ENCODE data around the gene PPM1L. TPM values are rescaled to one million over a fixed set of nuclear protein-coding genes. Genes with fewer than 3 reads are reported as not detected.

The PPM1L gene
- total RNA-seq, 1 experiment from 2014 or later, result 13.2 TPM

- intact Hi-C loops (cut with micrococcal nuclease), result no loop called here
- H3K4me3 ChIP-seq (replicated peaks in 1 of 2; ENCODE audit: low read depth in 1 of 2, low read length in 2 of 2), result no peak overlapping the region
- no peaks in the 10 kb centered on the region for H3K27me3 ChIP-seq (ENCODE audit: insufficient read depth, low read length)
- H3K36me3 ChIP-seq (ENCODE audit: control insufficient read depth in 1 of 2, insufficient read depth in 2 of 2, low read length in 2 of 2), result no peaks in the 10 kb centered on the region
- H3K4me1 ChIP-seq (ENCODE audit: control insufficient read depth in 1 of 2, insufficient read depth in 2 of 2, low read length in 2 of 2), result no peaks in the 10 kb centered on the region
- CTCF ChIA-PET, result no interaction called here
- no peaks in the 10 kb centered on the region for H3K9me2 ChIP-seq (ENCODE audit: insufficient read depth)
- H3K9me3 ChIP-seq (ENCODE audit: control insufficient read depth in 1 of 2, insufficient read depth in 1 of 2, low read depth in 1 of 2, low read length in 2 of 2), result no peaks in the 10 kb centered on the region
- TF ChIP-seq ATF3 (IDR thresholded peaks at IDR 0.05) (no peak), SP1 (IDR thresholded peaks at IDR 0.05; ENCODE audit: low read depth) (no peak), ZFX (IDR thresholded peaks at IDR 0.05) (no peak), POLR2A (IDR thresholded peaks at IDR 0.05; ENCODE audit: borderline replicate concordance, extremely low read depth, insufficient read depth, insufficient read length) (no peak), EZH2phosphoT487 (IDR thresholded peaks at IDR 0.05; ENCODE audit: borderline replicate concordance) (no peak), SIN3A (IDR thresholded peaks at IDR 0.05; ENCODE audit: low read depth) (no peak)
- no peaks in the 10 kb centered on the region for H3K79me2 ChIP-seq (ENCODE audit: insufficient read depth, low read length)
- no peak for DNase-seq (ENCODE audit: low read depth, low spot score)
- ATAC-seq, result no peak
- H3K4me2 ChIP-seq (ENCODE audit: low read length), result no peak overlapping the region
- H3K27ac ChIP-seq (ENCODE audit: low read depth, low read length), result no peak overlapping the region
- no TSS peak for BruUV-seq (replicated peaks)
- no peak overlapping the region for H3K9ac ChIP-seq (ENCODE audit: low read length)
- RAD21 ChIA-PET (ENCODE audit: low non-redundant PET in 1 of 2, low total read pairs in 2 of 2, uncharacterized antibody in 2 of 2, unreplicated experiment in 2 of 2), result no interaction called here
- POLR2A ChIA-PET, result no interaction called here
- no peaks in the 10 kb centered on the region for H4K20me1 ChIP-seq (ENCODE audit: insufficient read depth)
- no peak overlapping the region for H2AFZ ChIP-seq (ENCODE audit: low read depth, low read length, poor library complexity, severe bottlenecking)
These were observed 328.2 kb downstream of the PPM1L start for GRCh38 chr3:161084277-161084676.

GRCh38 chr3:161093895-161094294 lies 337.9 kb downstream of the PPM1L start:
- Histone ChIP-seq H3K27ac (ENCODE audit: low read depth, low read length) (no peak overlapping the region), H3K4me2 (ENCODE audit: low read length) (no peak overlapping the region), H3K79me2 (ENCODE audit: insufficient read depth, low read length) (no peaks in the 10 kb centered on the region), H2AFZ (ENCODE audit: low read depth, low read length, poor library complexity, severe bottlenecking) (no peak overlapping the region), H4K20me1 (ENCODE audit: insufficient read depth) (no peaks in the 10 kb centered on the region), H3K9me3 (ENCODE audit: control insufficient read depth in 1 of 2, insufficient read depth in 1 of 2, low read depth in 1 of 2, low read length in 2 of 2) (no peaks in the 10 kb centered on the region), H3K9me2 (ENCODE audit: insufficient read depth) (no peaks in the 10 kb centered on the region), H3K4me3 (replicated peaks in 1 of 2; ENCODE audit: low read depth in 1 of 2, low read length in 2 of 2) (no peak overlapping the region), H3K9ac (ENCODE audit: low read length) (no peak overlapping the region), H3K27me3 (ENCODE audit: insufficient read depth, low read length) (no peaks in the 10 kb centered on the region), H3K4me1 (ENCODE audit: control insufficient read depth in 1 of 2, insufficient read depth in 2 of 2, low read length in 2 of 2) (no peaks in the 10 kb centered on the region), H3K36me3 (ENCODE audit: control insufficient read depth in 1 of 2, insufficient read depth in 2 of 2, low read length in 2 of 2) (no peaks in the 10 kb centered on the region)
- intact Hi-C loops (cut with micrococcal nuclease), result no loop called here
- ATAC-seq (no peak), DNase-seq (ENCODE audit: low read depth, low spot score) (no peak)
- ChIA-PET RAD21 (ENCODE audit: low non-redundant PET in 1 of 2, low total read pairs in 2 of 2, uncharacterized antibody in 2 of 2, unreplicated experiment in 2 of 2) (no interaction called here), POLR2A (no interaction called here), CTCF (no interaction called here)
- TF ChIP-seq YY1 (IDR thresholded peaks at IDR 0.05; ENCODE audit: extremely low read depth, insufficient replicate concordance, low read depth, low read length) (no peak), TCF7L2 (IDR thresholded peaks at IDR 0.05; ENCODE audit: borderline replicate concordance, extremely low read depth, insufficient read depth, insufficient read length) (no peak), POLR2A (IDR thresholded peaks at IDR 0.05; ENCODE audit: borderline replicate concordance, extremely low read depth, insufficient read depth, insufficient read length) (no peak), CEBPB (IDR thresholded peaks at IDR 0.05; ENCODE audit: low read depth) (no peak), ZNF274 (IDR thresholded peaks at IDR 0.05; ENCODE audit: low read depth, low read length) (no peak), ATF3 (IDR thresholded peaks at IDR 0.05) (no peak)
- no TSS peak for BruUV-seq (replicated peaks)

Measured in HCT116 (cell line).